ENCODE measurements around the gene ZSCAN16. TPM values are rescaled to one million over a fixed set of nuclear protein-coding genes. Genes with fewer than 3 reads are reported as not detected.
A peak's percentile ranks its signal among the peaks of the same experiment; 100 is the strongest.

ZSCAN16 gene
- total and polyA plus RNA-seq, 9 of the 15 experiments (the other 6 are each of a cell fraction or from before 2014, with no cell fraction given): 0.08 TPM; not detected in 8

- TF ChIP-seq BRF2 (IDR thresholded peaks at IDR 0.05; ENCODE audit: borderline replicate concordance, insufficient read depth, insufficient read length) (no peak), PKNOX1 (IDR thresholded peaks at IDR 0.05) (peak; percentile 78), XRCC5 (IDR thresholded peaks at IDR 0.05; ENCODE audit: low read depth, low read length) (peak; percentile 95), ATF2 (CRISPR knock-in tag; IDR thresholded peaks at IDR 0.05) (no peak), ZNF239 (CRISPR knock-in tag; IDR thresholded peaks at IDR 0.05) (peak; percentile 77), CEBPG (CRISPR knock-in tag; IDR thresholded peaks at IDR 0.05) (0 out of 2 replicates have a peak, but pooled peaks have one; percentile 15), CEBPG (tag; conservative IDR thresholded peaks at IDR 0.05 in 1 of 2, IDR thresholded peaks at IDR 0.05 in 1 of 2) (no peak; a peak in 1 of 4 replicates), ZSCAN29 (IDR thresholded peaks at IDR 0.05) (peak; percentile 24; the same call in 1 of the 2 replicates), NFYB (IDR thresholded peaks at IDR 0.05; ENCODE audit: extremely low read depth, insufficient read length) (no peak), STAT5B (CRISPR knock-in tag; IDR thresholded peaks at IDR 0.05) (no peak), RBM17 (IDR thresholded peaks at IDR 0.05; ENCODE audit: borderline replicate concordance, low read depth, low read length) (no peak), ZNF583 (CRISPR knock-in tag; IDR thresholded peaks at IDR 0.05) (peak; percentile 73; the same call in 1 of the 2 replicates), ETV5 (CRISPR knock-in tag; IDR thresholded peaks at IDR 0.05; ENCODE audit: low read depth) (peak; percentile 94), PATZ1 (CRISPR knock-in tag; IDR thresholded peaks at IDR 0.05; ENCODE audit: borderline replicate concordance) (no peak), SMARCB1 (IDR thresholded peaks at IDR 0.05; ENCODE audit: insufficient read length, low read depth) (no peak), ZNF75A (CRISPR knock-in tag; IDR thresholded peaks at IDR 0.05) (0 out of 2 replicates have a peak, but pooled peaks have one; percentile 13), NKRF (IDR thresholded peaks at IDR 0.05; ENCODE audit: borderline replicate concordance) (peak; percentile 99), SAFB (IDR thresholded peaks at IDR 0.05; ENCODE audit: borderline replicate concordance, low read depth, low read length) (no peak), MCM3 (IDR thresholded peaks at IDR 0.05) (no peak)
Observed at GRCh38 chr6:28080631-28081485, 43.6 kb upstream of the ZSCAN16 start (continued).
